A549 (cell line): ENCODE results near the gene SRGAP1. TPM values are rescaled to one million over a fixed set of nuclear protein-coding genes. Genes with fewer than 3 reads are reported as not detected.
A peak's percentile ranks its signal among the peaks of the same experiment; 100 is the strongest.

Source experiments
- ATAC-seq, 2 experiments: fragments of 200-7000 bp in 1 of 2; fragments of >200 bp in 1 of 2; cut with Nextera tagmentation in 1 of 2; cut with Tn5 transposase in 1 of 2; 3 replicates each; pipeline versions ENCODE4 v1.8.0 to v1.9.1; 2018 to 2020; ENCODE audit warnings: mild to moderate bottlenecking in 1 of 2, moderate library complexity in 1 of 2
- CTCF ChIA-PET: fragments of 300-600 bp; sonication (Branson Sonifier 250); formaldehyde crosslinking; extraction: SDS; loops from one replicate; lab custom pipeline; 2021; ENCODE audit warnings: antibody characterized with exemption, inconsistent platforms; lab: Yijun Ruan, JAX
- POLR2A ChIA-PET: fragments of 350-600 bp; formaldehyde crosslinking; extraction: SDS; loops from one replicate; lab custom pipeline; 2021; ENCODE audit warnings: antibody characterized with exemption, inconsistent platforms; lab: Yijun Ruan, JAX
- DNase-seq, 2 experiments: peaks; one replicate each; pipeline versions ENCODE4 v3.0.0 to v3.0.0-alpha.2; 2011 to 2016; ENCODE audit warnings: low read depth in 1 of 2, low spot score in 1 of 2
- FAIRE-seq: peaks from 2 replicates; lab custom pipeline; 2011; peaks lifted over from hg19 to GRCh38; lab: Jason Lieb, UNC
- H3K27ac ChIP-seq, 2 experiments: fragments of >200 bp; sonication (Bioruptor Twin); formaldehyde crosslinking; 3 replicates each; pipeline ENCODE4 v1.5.1; 2016 to 2017
- H3K4me1 ChIP-seq: fragments of >200 bp; sonication (Bioruptor Twin); formaldehyde crosslinking; 3 replicates; pipeline ENCODE4 v1.6.1; 2016
- H3K4me2 ChIP-seq: fragments of >200 bp; sonication (Bioruptor Twin); formaldehyde crosslinking; 3 replicates; pipeline ENCODE4 v1.6.1; 2016
- H3K4me3 ChIP-seq: fragments of >200 bp; sonication (Bioruptor Twin); formaldehyde crosslinking; 3 replicates; pipeline ENCODE4 v1.5.1; 2016
- H3K9me3 ChIP-seq: fragments of >200 bp; sonication (Bioruptor Twin); formaldehyde crosslinking; 3 replicates; pipeline ENCODE4 v1.6.1; 2016
- BCL3 ChIP-seq: fragments of >200 bp; sonication (Bioruptor Twin); formaldehyde crosslinking; IDR thresholded peaks from 3 replicates; pipeline ENCODE4 v1.6.1; 2016
- CBX2 ChIP-seq: fragments of 200-600 bp; sonication (generic); IDR thresholded peaks from 2 replicates; pipeline ENCODE4 v1.6.1; 2016; ENCODE audit warnings: low read depth, mild to moderate bottlenecking, borderline replicate concordance
- CBX8 ChIP-seq: fragments of 200-600 bp; sonication (generic); IDR thresholded peaks from 2 replicates; pipeline ENCODE4 v1.6.1; 2016
- CHD2 ChIP-seq: fragments of 150-350 bp; IDR thresholded peaks from 2 replicates; pipeline ENCODE4 v1.6.1; 2014; ENCODE audit warnings: low read length; ENCODE audit not compliant: partially characterized antibody
- CHD4 ChIP-seq: fragments of 200-600 bp; sonication (generic); IDR thresholded peaks from 2 replicates; pipeline ENCODE4 v1.6.1; 2016; ENCODE audit warnings: antibody characterized with exemption, mild to moderate bottlenecking, borderline replicate concordance
- EHF ChIP-seq: fragments of 250-450 bp; sonication (Bioruptor Pico); IDR thresholded peaks from 2 replicates; pipeline ENCODE4 v1.5.0; 2020; ENCODE audit warnings: mild to moderate bottlenecking
- EP300 ChIP-seq, 2 experiments: fragments of >200 bp; sonication (Bioruptor Twin); formaldehyde crosslinking; IDR thresholded peaks; 2 replicates in 1 of 2; 3 replicates in 1 of 2; pipeline ENCODE4 v1.6.1; 2016 to 2017
- ESRRA ChIP-seq: fragments of 150-350 bp; IDR thresholded peaks from 2 replicates; pipeline ENCODE4 v1.6.1; 2014; ENCODE audit warnings: mild to moderate bottlenecking, low read length, borderline replicate concordance
- FOSB ChIP-seq: fragments of 250-450 bp; sonication (Bioruptor Pico); IDR thresholded peaks from 2 replicates; pipeline ENCODE4 v1.5.0; 2020; ENCODE audit warnings: mild to moderate bottlenecking, moderate library complexity
- HDAC2 ChIP-seq: fragments of 200-600 bp; sonication (generic); IDR thresholded peaks from 2 replicates; pipeline ENCODE4 v1.6.1; 2016
- HEYL ChIP-seq: fragments of 250-450 bp; sonication (Bioruptor Pico); IDR thresholded peaks from 2 replicates; pipeline ENCODE4 v1.8.0; 2021; ENCODE audit warnings: mild to moderate bottlenecking, moderate library complexity
- HMGXB4 ChIP-seq: fragments of 250-450 bp; sonication (Bioruptor Pico); IDR thresholded peaks from 2 replicates; pipeline ENCODE4 v1.5.0; 2021; ENCODE audit warnings: mild to moderate bottlenecking, moderate library complexity, borderline replicate concordance
- JUNB ChIP-seq: fragments of >200 bp; sonication (Bioruptor Twin); formaldehyde crosslinking; IDR thresholded peaks from 2 replicates; pipeline ENCODE4 v1.6.1; 2016
- KDM1A ChIP-seq: fragments of 200-600 bp; sonication (generic); IDR thresholded peaks from 2 replicates; pipeline ENCODE4 v1.6.1; 2016; ENCODE audit warnings: low read depth, mild to moderate bottlenecking
- MYC ChIP-seq: IDR thresholded peaks from 2 replicates; pipeline ENCODE4 v1.6.1; 2012; ENCODE audit warnings: mild to moderate bottlenecking, inconsistent platforms, low read length, improper control_type of control experiment, borderline replicate concordance
- NFE2L2 ChIP-seq: fragments of 150-350 bp; conservative IDR thresholded peaks from 2 replicates; pipeline ENCODE4 v1.6.1; 2014; ENCODE audit warnings: low read length
- NR3C1 ChIP-seq: fragments of >200 bp; sonication (Bioruptor Twin); formaldehyde crosslinking; IDR thresholded peaks from 3 replicates; pipeline ENCODE4 v1.6.1; 2017
- PHF8 ChIP-seq: fragments of 200-600 bp; sonication (generic); IDR thresholded peaks from 2 replicates; pipeline ENCODE4 v1.6.1; 2016; ENCODE audit warnings: low read depth, mild to moderate bottlenecking, antibody characterized with exemption, moderate library complexity, borderline replicate concordance
- POLR2AphosphoS2 ChIP-seq: conservative IDR thresholded peaks from 2 replicates; pipeline ENCODE4 v1.6.1; 2012; ENCODE audit warnings: low read length, improper control_type of control experiment, inconsistent platforms
- RAD21 ChIP-seq, 2 experiments: fragments of >200 bp in 1 of 2; sonication (Bioruptor Twin) in 1 of 2; formaldehyde crosslinking in 1 of 2; IDR thresholded peaks in 1 of 2; conservative IDR thresholded peaks in 1 of 2; 2 replicates in 1 of 2; 3 replicates in 1 of 2; pipeline ENCODE4 v1.6.1; 2012 to 2018; ENCODE audit warnings: inconsistent platforms in 1 of 2
- RARB ChIP-seq: fragments of 250-450 bp; sonication (Bioruptor Pico); IDR thresholded peaks from 2 replicates; pipeline ENCODE4 v1.8.0; 2021; ENCODE audit warnings: mild to moderate bottlenecking, moderate library complexity
- RCOR1 ChIP-seq: fragments of 150-350 bp; IDR thresholded peaks from 2 replicates; pipeline ENCODE4 v1.6.1; 2014; ENCODE audit warnings: antibody characterized with exemption, low read length, low read depth
- RFX5 ChIP-seq: fragments of 450-650 bp; IDR thresholded peaks from 2 replicates; pipeline ENCODE4 v1.7.1; 2014; ENCODE audit warnings: antibody characterized with exemption, mild to moderate bottlenecking, moderate library complexity
- SREBF2 ChIP-seq: fragments of 450-650 bp; IDR thresholded peaks from 2 replicates; pipeline ENCODE4 v1.6.1; 2014; ENCODE audit warnings: mild to moderate bottlenecking, moderate library complexity
- TFCP2L1 ChIP-seq: fragments of 250-450 bp; sonication (Bioruptor Pico); IDR thresholded peaks from 2 replicates; pipeline ENCODE4 v1.5.0; 2021; ENCODE audit warnings: mild to moderate bottlenecking
- TP53 ChIP-seq: fragments of 250-450 bp; sonication (Bioruptor Pico); IDR thresholded peaks from 2 replicates; pipeline ENCODE4 v1.5.0; 2021; ENCODE audit warnings: mild to moderate bottlenecking, moderate library complexity
- ZSCAN20 ChIP-seq: fragments of 250-450 bp; sonication (Bioruptor Pico); IDR thresholded peaks from 2 replicates; pipeline ENCODE4 v1.8.0; 2022; ENCODE audit warnings: mild to moderate bottlenecking, moderate library complexity
- WGBS: methylation state at CpG from one replicate; pipeline ENCODE4 v1.1.6; 2017; ENCODE audit errors: missing lambda C conversion rate; 5-methylcytosine and 5-hydroxymethylcytosine counted together
- polyA plus RNA-seq, 4 experiments: library from polyadenylated mRNA; depleted of rRNA in 3 of 4; stranded (reverse); fragments of >200 nt; fragmentation: RNase III in 1 of 4; extraction: RNeasy Plus Mini Kit Qiagen cat#74134 plus additional on column Dnase treatment in 1 of 4; gene quantifications; 2 replicates in 3 of 4; 3 replicates in 1 of 4; pipeline ENCODE4 v1.2.3, GENCODE V29; 2011 to 2017
- TF ChIP-seq, protein P1 (sequence below): fragments of >200 bp; sonication (Bioruptor Twin); formaldehyde crosslinking; IDR thresholded peaks from 2 replicates; pipeline ENCODE4 v1.6.1; 2016
- TF ChIP-seq, protein P2 (sequence below): IDR thresholded peaks from 2 replicates; pipeline ENCODE4 v1.6.1; 2012; ENCODE audit warnings: low read depth, borderline replicate concordance

Gene SRGAP1
- polyA plus RNA-seq, 2 of the 4 experiments (the other 2 are of a cell fraction): 7.9 to 22.9 TPM

- peaks cover 16% of the 10 kb centered on the region for H3K4me1 ChIP-seq
- ChIA-PET CTCF (interaction anchor here (0.7 to 1.5 kb wide), 2 partner anchors 44 to 222 kb away, joined by 3 read pairs; no protein-coding TSS in a partner anchor), POLR2A (no interaction called here)
- H3K27ac ChIP-seq: no peak overlapping the region
- DNase-seq: no peak
- no peak overlapping the region for H3K4me2 ChIP-seq
- no peak for ATAC-seq
- H3K9me3 ChIP-seq: peaks cover 5% of the 10 kb centered on the region; the same call in 2 of the 3 replicates
- FAIRE-seq: no peak
- TF ChIP-seq, protein P1, sequence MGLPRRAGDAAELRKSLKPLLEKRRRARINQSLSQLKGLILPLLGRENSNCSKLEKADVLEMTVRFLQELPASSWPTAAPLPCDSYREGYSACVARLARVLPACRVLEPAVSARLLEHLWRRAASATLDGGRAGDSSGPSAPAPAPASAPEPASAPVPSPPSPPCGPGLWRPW: no peak
- no peak for TF ChIP-seq CHD4
- no peak for TF ChIP-seq PHF8
- TF ChIP-seq HMGXB4 (CRISPR knock-in tag): no peak
- TF ChIP-seq CHD2: no peak
- H3K4me3 ChIP-seq: no peak overlapping the region
Observed at GRCh38 chr12:64034901-64035576, 190.5 kb downstream of the SRGAP1 start.

DNA sequence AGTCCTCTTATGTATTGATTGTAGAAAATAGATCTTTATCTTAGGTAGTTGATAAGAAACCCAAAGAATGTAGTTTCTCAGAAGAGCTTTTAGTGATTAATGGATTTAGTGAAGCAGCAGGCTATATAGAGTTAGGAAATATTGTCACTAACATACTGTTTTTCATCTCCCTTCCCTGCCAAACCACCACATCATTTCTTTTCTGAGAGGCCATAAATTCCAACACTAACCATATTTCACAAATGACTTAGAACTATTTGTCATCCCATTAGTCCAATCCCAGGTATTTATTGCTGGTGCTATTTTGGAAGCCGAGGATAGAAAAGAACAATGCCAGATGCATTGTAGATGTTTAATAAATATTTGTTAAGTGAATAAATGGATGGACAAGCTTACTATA lies 191.9 kb downstream of the SRGAP1 start:
- DNase-seq: no peak
- 90% methylated on average over 1 of the region's 1 CpG for WGBS
- TF ChIP-seq ESRRA (no peak), NR3C1 (no peak), NFE2L2 (no peak), RFX5 (no peak), SREBF2 (no peak), CBX2 (no peak), RARB (CRISPR knock-in tag) (no peak), FOSB (no peak), BCL3 (no peak)
- TF ChIP-seq, protein P2, sequence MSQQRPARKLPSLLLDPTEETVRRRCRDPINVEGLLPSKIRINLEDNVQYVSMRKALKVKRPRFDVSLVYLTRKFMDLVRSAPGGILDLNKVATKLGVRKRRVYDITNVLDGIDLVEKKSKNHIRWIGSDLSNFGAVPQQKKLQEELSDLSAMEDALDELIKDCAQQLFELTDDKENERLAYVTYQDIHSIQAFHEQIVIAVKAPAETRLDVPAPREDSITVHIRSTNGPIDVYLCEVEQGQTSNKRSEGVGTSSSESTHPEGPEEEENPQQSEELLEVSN: no peak
- TF ChIP-seq, all 56 proteins: peak for 0
- Histone ChIP-seq H3K4me2 (no peak overlapping the region), H3K27ac (no peak overlapping the region), H3K9me3 (peaks cover 5% of the 10 kb centered on the region; the same call in 2 of the 3 replicates), H3K4me1 (peaks cover 16% of the 10 kb centered on the region), H3K4me3 (no peak overlapping the region)
- ChIA-PET CTCF (interaction anchor here (1.1 to 1.7 kb wide), 3 partner anchors 192 to 221 kb away, joined by 3 to 7 read pairs (median 6); partner anchors contain the start of gene SRGAP1), POLR2A (no interaction called here)
- no peak for FAIRE-seq
- no peak for ATAC-seq

DNA sequence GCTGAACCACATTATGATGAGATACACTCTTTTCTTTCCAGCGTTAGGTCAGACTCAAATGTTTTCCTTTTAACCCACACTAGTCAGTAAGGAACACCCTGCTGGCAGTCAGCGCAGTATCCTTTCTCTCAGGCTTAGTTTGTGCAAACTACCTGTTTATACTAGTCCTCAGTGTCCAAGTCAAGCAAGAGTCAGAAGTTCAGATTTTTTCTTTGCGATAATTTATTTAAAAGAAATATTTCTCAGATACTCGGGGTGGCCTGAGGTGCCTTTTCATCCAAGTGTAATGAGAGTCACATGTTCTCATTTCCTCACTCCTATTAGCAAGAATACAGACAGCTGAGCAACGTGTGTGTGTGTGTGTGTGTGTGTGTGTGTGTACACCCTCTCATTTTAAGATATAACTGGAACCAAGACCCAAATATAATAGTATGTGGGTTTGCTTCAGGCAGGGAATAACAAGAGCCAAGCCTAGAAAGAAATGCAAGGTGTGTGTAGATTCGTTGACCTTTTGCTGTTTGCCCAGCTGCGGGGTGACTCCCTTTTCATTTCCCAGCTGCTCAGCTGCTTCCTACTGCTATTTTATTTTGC lies 194.9 kb downstream of the SRGAP1 start:
- peak in 1 of 2 experiments; percentile 28 for DNase-seq
- H3K4me2 ChIP-seq: peak overlapping the region; percentile 53
- no peak for FAIRE-seq
- CTCF ChIA-PET: interaction anchor here (0.9 to 2.9 kb wide), 2 partner anchors 196 to 206 kb away, joined by 3 to 9 read pairs; partner anchors contain the start of gene SRGAP1
- peaks cover 16% of the 10 kb centered on the region for H3K4me1 ChIP-seq
- no peak overlapping the region for H3K4me3 ChIP-seq
- H3K27ac ChIP-seq: peak overlapping the region in 1 of 2 experiments; percentile 64; a peak in 3 of 6 replicates
- WGBS: 34% methylated on average over 7 of the region's 7 CpGs
- TF ChIP-seq CHD2 (no peak), KDM1A (no peak), JUNB (no peak), CBX2 (no peak), RCOR1 (no peak), PHF8 (no peak), EP300 (IDR thresholded peaks at IDR 0.05) (no peak), RFX5 (no peak), ZSCAN20 (CRISPR knock-in tag) (no peak), RAD21 (conservative IDR thresholded peaks at IDR 0.05 in 1 of 2, IDR thresholded peaks at IDR 0.05 in 1 of 2) (no peak), POLR2AphosphoS2 (no peak), HEYL (CRISPR knock-in tag) (no peak), EHF (CRISPR knock-in tag) (no peak), CBX8 (no peak), TFCP2L1 (CRISPR knock-in tag) (no peak), HDAC2 (no peak), TP53 (no peak), SREBF2 (no peak), MYC (no peak)
- POLR2A ChIA-PET: no interaction called here
- peaks cover 5% of the 10 kb centered on the region; the same call in 2 of the 3 replicates for H3K9me3 ChIP-seq
- peak; percentile 49 to 74; a peak in 5 of 6 replicates for ATAC-seq
